ENCODE data around the gene NDUFAF2.

DNA sequence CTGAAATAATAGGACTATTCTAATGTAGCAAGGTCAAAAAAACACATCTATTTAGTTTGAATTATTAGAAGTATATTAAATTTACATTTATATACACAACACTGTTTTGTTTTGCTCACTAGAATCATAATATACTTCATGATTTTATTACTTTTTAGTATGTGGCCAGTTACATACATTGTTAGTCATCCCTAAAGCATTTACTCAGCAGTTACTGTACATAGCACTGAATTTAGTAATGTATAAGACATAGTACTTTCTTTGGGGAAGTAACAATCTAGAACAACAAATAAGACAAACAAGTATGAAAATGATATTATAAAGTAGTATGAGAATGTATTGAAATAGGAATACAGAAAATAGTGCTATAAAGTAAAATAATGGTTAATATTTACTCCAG, 28.4 kb upstream of the NDUFAF2 start:
- TF ChIP-seq, protein P1, sequence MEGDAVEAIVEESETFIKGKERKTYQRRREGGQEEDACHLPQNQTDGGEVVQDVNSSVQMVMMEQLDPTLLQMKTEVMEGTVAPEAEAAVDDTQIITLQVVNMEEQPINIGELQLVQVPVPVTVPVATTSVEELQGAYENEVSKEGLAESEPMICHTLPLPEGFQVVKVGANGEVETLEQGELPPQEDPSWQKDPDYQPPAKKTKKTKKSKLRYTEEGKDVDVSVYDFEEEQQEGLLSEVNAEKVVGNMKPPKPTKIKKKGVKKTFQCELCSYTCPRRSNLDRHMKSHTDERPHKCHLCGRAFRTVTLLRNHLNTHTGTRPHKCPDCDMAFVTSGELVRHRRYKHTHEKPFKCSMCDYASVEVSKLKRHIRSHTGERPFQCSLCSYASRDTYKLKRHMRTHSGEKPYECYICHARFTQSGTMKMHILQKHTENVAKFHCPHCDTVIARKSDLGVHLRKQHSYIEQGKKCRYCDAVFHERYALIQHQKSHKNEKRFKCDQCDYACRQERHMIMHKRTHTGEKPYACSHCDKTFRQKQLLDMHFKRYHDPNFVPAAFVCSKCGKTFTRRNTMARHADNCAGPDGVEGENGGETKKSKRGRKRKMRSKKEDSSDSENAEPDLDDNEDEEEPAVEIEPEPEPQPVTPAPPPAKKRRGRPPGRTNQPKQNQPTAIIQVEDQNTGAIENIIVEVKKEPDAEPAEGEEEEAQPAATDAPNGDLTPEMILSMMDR (IDR thresholded peaks at IDR 0.05) = no peak
- no peak for TF ChIP-seq POLR2A (IDR thresholded peaks at IDR 0.05)

All from thyroid gland (tissue), 4 donors.